ENCODE data around the gene NYAP2. TPM values are rescaled to one million over a fixed set of nuclear protein-coding genes. Genes with fewer than 3 reads are reported as not detected.

Gene NYAP2
- total RNA-seq, 2 donors from 2014 or later: 0.05 to 0.12 TPM

GRCh38 chr2:225437319-225437718, 37.8 kb downstream of the NYAP2 start:
- no peak for DNase-seq
- Histone ChIP-seq H3K27me3 (no peaks in the 10 kb centered on the region), H3K9ac (ENCODE audit: low read depth in 2 of 2, low read length in 2 of 2) (no peak overlapping the region), H3K4me1 (no peaks in the 10 kb centered on the region), H3K9me3 (no peaks in the 10 kb centered on the region), H3K27ac (no peak overlapping the region), H3K36me3 (no peaks in the 10 kb centered on the region), H3K4me3 (no peak overlapping the region)
- TF ChIP-seq, protein P1, sequence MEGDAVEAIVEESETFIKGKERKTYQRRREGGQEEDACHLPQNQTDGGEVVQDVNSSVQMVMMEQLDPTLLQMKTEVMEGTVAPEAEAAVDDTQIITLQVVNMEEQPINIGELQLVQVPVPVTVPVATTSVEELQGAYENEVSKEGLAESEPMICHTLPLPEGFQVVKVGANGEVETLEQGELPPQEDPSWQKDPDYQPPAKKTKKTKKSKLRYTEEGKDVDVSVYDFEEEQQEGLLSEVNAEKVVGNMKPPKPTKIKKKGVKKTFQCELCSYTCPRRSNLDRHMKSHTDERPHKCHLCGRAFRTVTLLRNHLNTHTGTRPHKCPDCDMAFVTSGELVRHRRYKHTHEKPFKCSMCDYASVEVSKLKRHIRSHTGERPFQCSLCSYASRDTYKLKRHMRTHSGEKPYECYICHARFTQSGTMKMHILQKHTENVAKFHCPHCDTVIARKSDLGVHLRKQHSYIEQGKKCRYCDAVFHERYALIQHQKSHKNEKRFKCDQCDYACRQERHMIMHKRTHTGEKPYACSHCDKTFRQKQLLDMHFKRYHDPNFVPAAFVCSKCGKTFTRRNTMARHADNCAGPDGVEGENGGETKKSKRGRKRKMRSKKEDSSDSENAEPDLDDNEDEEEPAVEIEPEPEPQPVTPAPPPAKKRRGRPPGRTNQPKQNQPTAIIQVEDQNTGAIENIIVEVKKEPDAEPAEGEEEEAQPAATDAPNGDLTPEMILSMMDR (IDR thresholded peaks at IDR 0.05): no peak
- intact Hi-C loops (cut with DNase I): no loop called here

GRCh38 chr2:225438248-225438647, 38.7 kb downstream of the NYAP2 start:
- TF ChIP-seq, protein P1 (IDR thresholded peaks at IDR 0.05): no peak

DNA sequence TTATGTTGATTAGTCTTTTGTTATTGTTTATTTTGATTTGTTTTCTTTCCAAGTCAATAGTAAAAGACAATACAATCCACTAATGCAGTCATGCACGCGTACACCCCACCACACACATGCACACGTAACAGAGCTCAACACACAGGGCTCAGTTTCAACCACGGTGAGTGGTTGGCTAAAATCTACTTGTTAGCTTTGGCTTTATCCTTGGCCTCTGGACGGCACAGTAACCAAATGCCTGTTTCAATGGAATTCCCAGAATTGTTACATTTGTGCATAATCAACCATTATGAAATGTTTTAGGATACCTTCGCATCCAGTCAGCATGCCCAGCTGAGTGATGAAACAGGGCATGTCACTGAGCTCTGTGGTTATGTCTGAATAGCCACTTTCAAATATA, 53.2 kb downstream of the NYAP2 start:
- Histone ChIP-seq H3K27ac (no peak overlapping the region), H3K4me3 (no peak overlapping the region), H3K4me1 (no peaks in the 10 kb centered on the region), H3K9me3 (no peaks in the 10 kb centered on the region), H3K27me3 (no peaks in the 10 kb centered on the region), H3K36me3 (no peaks in the 10 kb centered on the region), H3K9ac (ENCODE audit: low read depth in 2 of 2, low read length in 2 of 2) (no peak overlapping the region)
- TF ChIP-seq, protein P1 (IDR thresholded peaks at IDR 0.05): no peak
- intact Hi-C loops (cut with DNase I): no loop called here
- DNase-seq: no peak

More at GRCh38 chr2:225438248-225438647, 38.7 kb downstream of the NYAP2 start:
- no peaks in the 10 kb centered on the region for H3K4me1 ChIP-seq
- no peak overlapping the region for H3K4me3 ChIP-seq
- no peaks in the 10 kb centered on the region for H3K36me3 ChIP-seq
- H3K9me3 ChIP-seq: no peaks in the 10 kb centered on the region
- no peak overlapping the region for H3K27ac ChIP-seq
- intact Hi-C loops (cut with DNase I): no loop called here
- H3K27me3 ChIP-seq: no peaks in the 10 kb centered on the region
- H3K9ac ChIP-seq (ENCODE audit: low read depth in 2 of 2, low read length in 2 of 2): no peak overlapping the region
- DNase-seq: no peak

DNA sequence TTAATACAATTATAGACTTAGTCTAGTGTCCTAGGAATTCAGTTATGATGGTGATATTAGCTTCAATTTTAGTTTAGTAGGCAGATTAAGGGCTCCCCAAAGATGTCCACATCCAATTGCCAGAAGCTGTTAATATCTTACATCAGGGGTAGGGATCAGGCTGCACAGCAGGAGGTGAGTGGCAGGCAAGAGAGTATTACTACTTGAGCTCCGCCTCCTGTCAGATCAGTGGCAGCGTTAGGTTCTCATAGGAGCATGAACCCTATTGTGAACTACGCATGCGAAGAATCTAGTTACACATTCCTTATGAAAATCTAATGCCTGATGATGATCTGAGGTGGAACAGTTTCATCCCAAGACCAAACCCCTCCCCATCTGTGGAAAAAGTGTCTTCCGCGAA, 54.9 kb downstream of the NYAP2 start:
- no peak overlapping the region for H3K9ac ChIP-seq (ENCODE audit: low read depth in 2 of 2, low read length in 2 of 2)
- no peaks in the 10 kb centered on the region for H3K9me3 ChIP-seq
- intact Hi-C loops (cut with DNase I): no loop called here
- no peaks in the 10 kb centered on the region for H3K4me1 ChIP-seq
- no peak overlapping the region for H3K27ac ChIP-seq
- no peak overlapping the region for H3K4me3 ChIP-seq
- TF ChIP-seq, protein P1 (IDR thresholded peaks at IDR 0.05): no peak
- no peak for DNase-seq
- H3K36me3 ChIP-seq: no peaks in the 10 kb centered on the region
- no peaks in the 10 kb centered on the region for H3K27me3 ChIP-seq

GRCh38 chr2:225456619-225457260, 57.2 kb downstream of the NYAP2 start:
- H3K4me1 ChIP-seq: no peaks in the 10 kb centered on the region
- intact Hi-C loops (cut with DNase I): no loop called here
- no peaks in the 10 kb centered on the region for H3K9me3 ChIP-seq
- no peak overlapping the region for H3K4me3 ChIP-seq
- TF ChIP-seq, protein P1 (IDR thresholded peaks at IDR 0.05): no peak
- no peak overlapping the region for H3K9ac ChIP-seq (ENCODE audit: low read depth in 2 of 2, low read length in 2 of 2)
- H3K27me3 ChIP-seq: no peaks in the 10 kb centered on the region
- H3K36me3 ChIP-seq: no peaks in the 10 kb centered on the region
- DNase-seq: no peak
- no peak overlapping the region for H3K27ac ChIP-seq
